ENCODE measurements around the gene TLE2. TPM values are rescaled to one million over a fixed set of nuclear protein-coding genes. Genes with fewer than 3 reads are reported as not detected.
"Not testable (repeated sequence)": the region's sequence is repeated elsewhere in the genome, so short reads cannot be mapped to it uniquely, and the experiment has no call there.

The TLE2 gene
- total RNA-seq, 2 donors from 2014 or later = 39.4 to 61.4 TPM

- intact Hi-C loops (cut with DNase I) = no loop called here
- peak; percentile 94 for DNase-seq (ENCODE audit: low spot score)
These were observed 55.9 kb downstream of the TLE2 start for GRCh38 chr19:2973229-2973628.

- intact Hi-C loops (cut with DNase I) = no loop called here
- DNase-seq (ENCODE audit: low spot score) = no peak
These were observed 58.8 kb downstream of the TLE2 start for GRCh38 chr19:2970201-2970835.

- DNase-seq (ENCODE audit: low spot score) = no peak
- intact Hi-C loops (cut with DNase I) = loop anchor here (10.0 kb wide), 1 partner anchor 136 kb away; no protein-coding TSS in a partner anchor
These were observed 60.0 kb downstream of the TLE2 start for GRCh38 chr19:2969104-2969504.

- intact Hi-C loops (cut with DNase I) = loop anchor here (10.0 kb wide), 1 partner anchor 137 kb away; no protein-coding TSS in a partner anchor
- no peak for DNase-seq (ENCODE audit: low spot score)
These were observed 61.1 kb downstream of the TLE2 start for GRCh38 chr19:2967972-2968371.

GRCh38 chr19:2964874-2965273 is 64.2 kb downstream of the TLE2 start:
- intact Hi-C loops (cut with DNase I) = loop anchor here (10.0 kb wide), 1 partner anchor 140 kb away; no protein-coding TSS in a partner anchor
- DNase-seq (ENCODE audit: low spot score) = no peak

- intact Hi-C loops (cut with DNase I) = loop anchor here (10.0 kb wide), 1 partner anchor 141 kb away; no protein-coding TSS in a partner anchor
- DNase-seq (ENCODE audit: low spot score) = not testable (repeated sequence)
These were observed 65.4 kb downstream of the TLE2 start for GRCh38 chr19:2963631-2964030.

- intact Hi-C loops (cut with DNase I) = loop anchor here (10.0 kb wide), 1 partner anchor 142 kb away; no protein-coding TSS in a partner anchor
- DNase-seq (ENCODE audit: low spot score) = no peak
These were observed 66.0 kb downstream of the TLE2 start for GRCh38 chr19:2963122-2963521.

GRCh38 chr19:2962018-2962670 is 66.9 kb downstream of the TLE2 start:
- intact Hi-C loops (cut with DNase I) = loop anchor here (10.0 kb wide), 1 partner anchor 143 kb away; no protein-coding TSS in a partner anchor
- no peak for DNase-seq (ENCODE audit: low spot score)

- DNase-seq (ENCODE audit: low spot score) = no peak
- intact Hi-C loops (cut with DNase I) = loop anchor here (10.0 kb wide), 1 partner anchor 145 kb away; no protein-coding TSS in a partner anchor
These were observed 69.0 kb downstream of the TLE2 start for GRCh38 chr19:2960120-2960519.

GRCh38 chr19:2957160-2957559 is 71.9 kb downstream of the TLE2 start:
- no peak for DNase-seq (ENCODE audit: low spot score)
- intact Hi-C loops (cut with DNase I) = no loop called here

- DNase-seq (ENCODE audit: low spot score) = no peak
- intact Hi-C loops (cut with DNase I) = loop anchor here in 1 of 2 donors (5.0 kb wide), 2 partner anchors 174 to 209 kb away; no protein-coding TSS in a partner anchor
These were observed 76.1 kb downstream of the TLE2 start for GRCh38 chr19:2952953-2953481.

- DNase-seq (ENCODE audit: low spot score) = peak; percentile 100
- intact Hi-C loops (cut with DNase I) = loop anchor here in 1 of 2 donors (5.0 kb wide), 2 partner anchors 177 to 212 kb away; no protein-coding TSS in a partner anchor
These were observed 78.6 kb downstream of the TLE2 start for GRCh38 chr19:2950286-2951124.

- intact Hi-C loops (cut with DNase I) = loop anchor here in 1 of 2 donors (5.0 kb wide), 2 partner anchors 177 to 212 kb away; no protein-coding TSS in a partner anchor
- no peak for DNase-seq (ENCODE audit: low spot score)
These were observed 79.2 kb downstream of the TLE2 start for GRCh38 chr19:2949939-2950285.

Other genes starting within 250 kb of the TLE2 start
- 10 to 100 TPM; 29.2 to 30.7 TPM for gene SGTA, start 246.0 kb downstream of the TLE2 start, total RNA-seq
- gene THOP1, start 243.8 kb downstream of the TLE2 start, total RNA-seq = 10 to 100 TPM; 30.6 to 37.6 TPM
- 1 to 10 TPM; 2.4 to 3.5 TPM for gene ZNF554, start 209.4 kb downstream of the TLE2 start, total RNA-seq
- 1 to 10 TPM; 5.1 to 8.0 TPM for gene ZNF555, start 187.8 kb downstream of the TLE2 start, total RNA-seq
- under 1 TPM in 1 of 2 donors, not detected in 1; 0.14 TPM for gene ZNF556, start 161.9 kb downstream of the TLE2 start, total RNA-seq
- gene ZNF57, start 128.4 kb downstream of the TLE2 start, total RNA-seq = 1 to 10 TPM; 2.4 to 3.0 TPM
- 1 to 10 TPM; 2.4 to 4.0 TPM for gene ZNF77, start 84.3 kb downstream of the TLE2 start, total RNA-seq
- gene TLE6, start 51.7 kb downstream of the TLE2 start, total RNA-seq = 1 to 10 TPM in 1 of 2 donors, under 1 TPM in 1; 0.57 to 3.4 TPM
- gene TLE5, start 33.2 kb upstream of the TLE2 start, total RNA-seq = 100 to 1,000 TPM; 344 to 424 TPM
- 10 to 100 TPM; 71.9 to 76.5 TPM for gene GNA11, start 65.1 kb upstream of the TLE2 start, total RNA-seq
- gene GNA15, start 106.8 kb upstream of the TLE2 start, total RNA-seq = 1 to 10 TPM; 7.0 to 9.9 TPM
- gene S1PR4, start 149.5 kb upstream of the TLE2 start, total RNA-seq = 1 to 10 TPM; 1.7 to 3.1 TPM
- 10 to 100 TPM; 37.7 to 40.4 TPM for gene NCLN, start 156.7 kb upstream of the TLE2 start, total RNA-seq
- gene CELF5, start 195.4 kb upstream of the TLE2 start, total RNA-seq = not detected

All from posterior vena cava (tissue), 2 donors.